C4-2B (cell line): ENCODE measurements around the gene ZDHHC9.

Source experiments
- ZFX ChIP-seq: fragments of 450-650 bp; IDR thresholded peaks from 2 replicates; pipeline ENCODE4 v1.6.1; 2017
- TF ChIP-seq, protein P1 (sequence below): fragments of 450-650 bp; conservative IDR thresholded peaks from 2 replicates; pipeline ENCODE4 v1.5.1; 2017; ENCODE audit warnings: mild to moderate bottlenecking

DNA sequence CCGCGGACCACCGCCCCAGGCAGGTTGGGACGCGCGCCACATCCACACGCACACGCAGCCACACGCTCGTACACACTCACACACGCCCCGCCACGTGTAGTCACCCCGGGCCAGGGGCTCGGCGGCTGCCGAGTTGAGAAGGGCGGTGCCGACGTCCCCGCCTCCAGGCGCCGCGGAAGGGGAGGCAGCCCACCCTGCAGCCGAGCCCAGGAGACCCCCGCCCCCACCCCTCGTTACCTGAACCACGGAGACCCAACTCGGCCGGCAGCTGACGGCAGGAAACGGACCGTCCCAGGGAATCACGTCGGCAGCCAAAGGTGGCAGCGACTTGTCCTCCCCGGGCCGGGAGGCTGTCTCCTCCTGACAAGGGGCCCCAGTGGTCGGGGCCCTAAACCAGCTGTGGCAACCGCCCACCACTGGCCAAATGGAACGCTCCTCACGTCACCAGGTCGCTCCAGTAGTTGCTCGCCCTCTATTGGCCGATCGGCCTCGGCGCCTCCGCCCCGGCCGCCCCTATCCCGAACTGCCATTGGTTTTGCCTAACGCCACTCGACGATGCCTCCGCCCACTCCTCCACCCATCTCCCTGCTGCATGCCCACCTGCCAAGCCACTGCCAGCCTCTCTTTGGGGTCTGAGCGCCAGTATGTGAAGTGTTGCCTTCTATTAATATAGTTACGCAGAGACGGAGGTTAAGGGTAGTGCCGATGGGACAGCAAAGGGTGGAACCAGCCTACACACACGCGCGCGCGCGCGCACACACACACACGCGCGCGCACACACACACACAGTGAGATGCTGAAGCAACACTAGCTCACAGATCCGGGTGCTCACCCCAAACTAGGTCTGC is at the start of gene ZDHHC9:
- TF ChIP-seq, protein P1, sequence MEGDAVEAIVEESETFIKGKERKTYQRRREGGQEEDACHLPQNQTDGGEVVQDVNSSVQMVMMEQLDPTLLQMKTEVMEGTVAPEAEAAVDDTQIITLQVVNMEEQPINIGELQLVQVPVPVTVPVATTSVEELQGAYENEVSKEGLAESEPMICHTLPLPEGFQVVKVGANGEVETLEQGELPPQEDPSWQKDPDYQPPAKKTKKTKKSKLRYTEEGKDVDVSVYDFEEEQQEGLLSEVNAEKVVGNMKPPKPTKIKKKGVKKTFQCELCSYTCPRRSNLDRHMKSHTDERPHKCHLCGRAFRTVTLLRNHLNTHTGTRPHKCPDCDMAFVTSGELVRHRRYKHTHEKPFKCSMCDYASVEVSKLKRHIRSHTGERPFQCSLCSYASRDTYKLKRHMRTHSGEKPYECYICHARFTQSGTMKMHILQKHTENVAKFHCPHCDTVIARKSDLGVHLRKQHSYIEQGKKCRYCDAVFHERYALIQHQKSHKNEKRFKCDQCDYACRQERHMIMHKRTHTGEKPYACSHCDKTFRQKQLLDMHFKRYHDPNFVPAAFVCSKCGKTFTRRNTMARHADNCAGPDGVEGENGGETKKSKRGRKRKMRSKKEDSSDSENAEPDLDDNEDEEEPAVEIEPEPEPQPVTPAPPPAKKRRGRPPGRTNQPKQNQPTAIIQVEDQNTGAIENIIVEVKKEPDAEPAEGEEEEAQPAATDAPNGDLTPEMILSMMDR, result no peak
- 0 out of 2 replicates have a peak, but pooled peaks have one; percentile 19 for TF ChIP-seq ZFX
